Endothelial cell of hepatic sinusoid (primary cell): ENCODE data around the gene TNRC18.

Experiments used
- in situ Hi-C: cut with HindIII; loops from 2 replicates; pipeline ENCODE4 v1.10.0; 2017; ENCODE audit warnings: low sequenced_read_pairs

The TNRC18 gene

GRCh38 chr7:5452470-5452899 lies 28.9 kb upstream of the TNRC18 start:
- in situ Hi-C loops = no loop called here

GRCh38 chr7:5451391-5451790 lies 27.8 kb upstream of the TNRC18 start:
- in situ Hi-C loops = no loop called here

GRCh38 chr7:5450549-5451327 lies 27.1 kb upstream of the TNRC18 start:
- in situ Hi-C loops = no loop called here

DNA sequence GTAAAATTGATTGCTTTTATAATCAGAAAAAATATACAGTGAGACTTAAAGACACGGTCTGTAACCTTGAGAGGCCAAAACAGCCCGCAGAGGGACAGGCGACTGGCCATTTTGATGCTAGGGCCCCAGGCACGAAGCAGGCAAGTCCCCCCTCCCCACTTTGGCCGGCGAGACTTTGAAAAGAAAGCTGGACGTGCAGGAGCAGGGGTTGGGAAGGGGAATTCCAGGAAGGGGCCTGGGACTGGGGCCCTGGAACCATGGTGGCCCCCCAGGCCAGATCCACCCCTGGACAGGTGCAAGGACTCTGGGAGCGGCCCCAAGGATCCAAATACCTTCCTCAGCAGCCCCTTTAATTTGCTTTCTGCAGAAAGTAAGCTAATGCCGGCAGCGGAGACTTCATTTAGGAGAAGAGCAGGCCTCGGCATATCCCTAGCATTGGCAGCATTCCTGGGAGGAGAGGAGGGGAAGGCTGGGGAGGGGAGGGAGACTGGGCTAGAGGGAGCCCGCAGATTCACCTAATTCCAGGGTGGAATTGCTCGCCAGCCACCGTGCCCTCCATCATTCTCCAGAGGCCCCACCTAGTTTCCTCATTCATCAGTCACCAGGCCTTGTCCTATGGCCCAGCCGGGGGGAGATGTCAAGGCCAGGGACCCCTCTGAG lies 24.9 kb upstream of the TNRC18 start:
- in situ Hi-C loops = loop anchor here (10.0 kb wide), 1 partner anchor 94 kb away; no protein-coding TSS in a partner anchor

DNA sequence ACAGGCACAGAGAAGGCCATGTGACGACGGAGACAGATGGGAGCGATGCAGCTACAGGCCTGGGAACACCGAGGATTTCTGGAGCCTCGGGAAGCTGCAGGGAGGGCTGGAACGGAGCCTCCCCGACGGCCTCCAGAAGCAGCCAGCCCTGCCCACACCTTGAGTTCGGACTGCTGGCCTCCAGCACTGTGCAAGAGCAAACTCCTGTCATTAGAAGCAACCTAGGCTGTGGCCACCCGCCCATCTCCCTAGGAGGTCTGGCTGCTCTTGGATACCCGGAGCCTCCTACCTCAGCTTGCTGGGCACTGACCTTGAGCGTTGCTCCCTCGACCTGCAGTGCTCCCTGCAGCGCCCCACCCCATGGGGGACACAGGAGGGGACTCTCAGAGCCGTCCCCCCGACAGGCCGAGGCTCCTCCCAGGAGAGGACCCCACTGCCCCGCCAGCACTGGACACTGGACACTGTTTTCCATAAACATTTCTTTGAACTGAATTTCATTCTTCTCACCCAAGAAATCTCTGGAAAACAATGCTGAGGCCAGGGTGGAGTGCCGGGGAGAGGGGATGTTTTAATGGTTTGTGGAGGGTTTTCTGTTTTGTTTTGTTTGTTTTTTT lies 22.5 kb upstream of the TNRC18 start:
- in situ Hi-C loops = loop anchor here (10.0 kb wide), 1 partner anchor 91 kb away; no protein-coding TSS in a partner anchor

- in situ Hi-C loops = loop anchor here (10.0 kb wide), 1 partner anchor 89 kb away; no protein-coding TSS in a partner anchor
Observed at GRCh38 chr7:5443678-5444077, 20.0 kb upstream of the TNRC18 start.

DNA sequence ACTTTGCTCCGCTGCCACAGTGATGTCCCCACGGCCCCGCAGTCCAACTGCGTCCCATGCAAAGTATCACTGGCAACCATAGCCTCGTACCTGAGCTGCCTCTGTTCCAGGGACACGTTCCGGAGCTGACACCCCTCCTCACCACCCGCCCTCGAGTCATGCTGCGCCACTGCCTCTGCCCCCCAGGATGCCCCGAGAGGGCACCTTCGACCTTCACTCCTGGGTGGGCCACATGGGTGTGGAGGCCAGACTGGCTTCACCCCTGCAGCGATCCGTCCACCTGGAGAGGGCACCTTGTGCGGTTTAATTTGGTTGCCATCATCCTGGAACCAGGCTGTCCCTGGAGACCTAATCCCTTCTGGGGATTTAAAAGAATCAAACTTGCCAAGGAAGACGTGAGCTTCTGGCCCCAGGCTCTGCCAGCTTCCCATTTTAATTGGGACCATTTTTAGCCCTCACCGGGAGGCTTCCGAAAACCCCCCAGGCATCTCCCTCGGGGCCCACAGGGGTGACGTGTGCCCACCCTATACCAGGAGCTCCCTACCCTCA lies 19.2 kb upstream of the TNRC18 start:
- in situ Hi-C loops = loop anchor here (10.0 kb wide), 1 partner anchor 88 kb away; no protein-coding TSS in a partner anchor

GRCh38 chr7:5441840-5442503 lies 18.3 kb upstream of the TNRC18 start:
- in situ Hi-C loops = loop anchor here (10.0 kb wide), 1 partner anchor 87 kb away; no protein-coding TSS in a partner anchor

- in situ Hi-C loops = loop anchor here (10.0 kb wide), 1 partner anchor 85 kb away; no protein-coding TSS in a partner anchor
Observed at GRCh38 chr7:5439572-5440496, 16.2 kb upstream of the TNRC18 start.

DNA sequence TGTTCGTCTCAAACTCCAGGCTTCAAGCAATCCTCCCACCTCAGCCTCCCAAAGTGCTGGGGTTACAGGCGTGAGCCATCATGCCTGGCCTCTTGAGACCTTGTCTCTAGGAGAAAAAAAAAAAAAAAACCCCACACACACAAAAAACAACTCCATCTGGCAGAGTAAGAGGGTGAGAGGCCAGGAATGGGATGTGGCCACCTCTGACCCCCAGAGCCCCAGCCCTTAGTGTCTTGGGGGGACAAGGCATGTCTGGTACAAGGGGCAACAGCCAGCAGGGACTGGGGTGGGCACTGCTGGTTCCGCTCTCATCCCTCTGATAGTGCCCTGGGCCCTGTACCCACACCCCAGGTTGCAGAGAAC lies 15.6 kb upstream of the TNRC18 start:
- in situ Hi-C loops = no loop called here

DNA sequence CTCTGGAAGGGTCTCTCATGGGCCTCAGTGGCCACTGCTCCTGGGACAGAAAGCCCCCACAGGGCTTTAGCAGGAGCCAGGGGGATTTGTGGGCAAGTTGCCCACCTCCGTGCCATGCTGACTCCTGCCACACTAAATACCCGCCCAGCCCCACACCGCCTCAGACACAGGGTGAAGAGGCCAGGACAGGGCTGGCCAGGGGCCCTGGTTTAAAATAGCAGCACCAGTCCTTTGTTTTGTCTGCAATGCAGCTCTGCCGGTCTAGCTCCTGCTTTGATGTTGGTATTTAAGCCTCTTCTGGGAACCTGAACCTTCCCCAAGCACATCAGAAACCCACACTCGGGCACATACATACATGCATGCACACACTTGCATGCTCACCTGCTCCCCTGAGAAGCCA lies 14.4 kb upstream of the TNRC18 start:
- in situ Hi-C loops = no loop called here

DNA sequence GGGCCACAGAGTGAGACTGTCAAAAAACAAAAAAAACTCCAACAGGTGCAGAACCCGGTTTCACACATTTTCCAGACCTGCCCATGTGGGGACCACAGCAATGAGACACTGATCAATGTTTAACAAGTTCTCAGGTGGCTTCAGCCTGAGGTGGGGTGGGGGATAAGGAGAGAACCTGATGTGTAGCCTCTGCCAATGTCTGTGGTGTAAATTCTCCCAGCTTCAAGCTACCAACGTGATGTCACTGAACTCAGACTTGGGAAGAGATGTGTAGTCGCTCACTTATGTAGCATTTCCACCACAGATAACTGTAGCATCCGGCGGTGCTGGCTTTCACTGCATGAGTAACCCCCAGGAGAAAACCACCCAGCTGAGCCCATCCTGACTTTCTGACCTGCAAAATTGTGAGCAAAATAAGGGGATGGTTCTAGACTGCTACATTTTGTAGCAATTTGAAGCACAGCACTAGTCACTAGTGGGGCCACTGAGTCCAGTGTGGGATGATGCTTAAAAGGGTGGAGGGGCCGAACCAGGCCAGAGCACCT lies 13.8 kb upstream of the TNRC18 start:
- in situ Hi-C loops = no loop called here

DNA sequence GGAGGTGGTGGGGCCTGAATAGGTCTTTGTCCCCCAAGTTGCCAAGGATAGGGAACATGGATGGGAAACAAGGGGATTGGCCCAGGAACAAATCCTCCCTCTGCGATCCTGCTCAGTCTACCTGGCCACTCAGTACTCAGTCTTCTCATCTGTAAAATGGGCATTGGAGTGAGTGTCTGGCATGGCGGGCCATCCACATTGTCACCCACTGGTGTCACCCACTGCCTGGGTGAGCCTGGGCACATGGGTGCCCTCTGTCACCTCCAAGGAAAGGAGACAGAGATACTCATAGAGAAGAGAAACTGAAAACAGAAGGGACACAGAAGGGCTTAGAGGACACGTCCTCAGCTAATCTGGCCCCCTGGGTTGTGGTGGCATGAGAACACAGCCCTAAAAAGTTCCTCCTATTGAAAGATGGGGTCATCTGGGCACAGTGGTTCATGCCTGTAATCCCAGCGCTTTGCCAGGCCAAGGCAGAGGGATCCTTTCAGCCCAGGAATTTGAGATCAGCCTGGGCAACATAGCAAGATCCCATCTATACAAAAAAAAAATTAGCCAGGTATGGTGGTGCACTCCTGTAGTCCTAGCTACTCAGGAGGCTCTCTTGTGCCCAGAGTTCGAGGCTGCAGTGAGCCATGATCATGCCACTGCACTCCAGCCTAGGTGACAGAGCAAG lies 12.5 kb upstream of the TNRC18 start:
- in situ Hi-C loops = no loop called here

- in situ Hi-C loops = no loop called here
Observed at GRCh38 chr7:5435291-5436002, 11.8 kb upstream of the TNRC18 start.

GRCh38 chr7:5433181-5433580 lies 9.5 kb upstream of the TNRC18 start:
- in situ Hi-C loops = no loop called here

GRCh38 chr7:5432691-5433090 lies 9.1 kb upstream of the TNRC18 start:
- in situ Hi-C loops = no loop called here

GRCh38 chr7:5431560-5432015 lies 8.0 kb upstream of the TNRC18 start:
- in situ Hi-C loops = no loop called here

DNA sequence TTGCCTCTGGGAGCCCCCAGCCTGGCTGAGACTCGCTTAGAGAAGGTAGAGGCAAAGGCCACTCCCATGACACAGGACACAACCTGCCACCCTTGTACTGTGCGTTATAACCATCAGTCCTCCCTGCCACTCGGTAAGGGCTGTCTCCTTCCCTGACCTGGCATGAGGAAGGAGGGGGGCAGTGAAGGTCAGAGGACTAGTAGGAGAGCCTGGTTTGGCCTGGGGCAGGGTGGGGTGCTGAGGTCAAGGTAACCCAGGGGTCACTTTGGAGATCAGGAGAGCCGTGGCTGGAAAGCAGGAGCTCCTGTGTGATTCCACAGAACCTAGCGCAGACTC lies 6.9 kb upstream of the TNRC18 start:
- in situ Hi-C loops = no loop called here
